Cardiac muscle cell (in vitro differentiated cells and primary cell): ENCODE measurements around the gene GPN2. TPM values are rescaled to one million over a fixed set of nuclear protein-coding genes. Genes with fewer than 3 reads are reported as not detected.
A peak's percentile ranks its signal among the peaks of the same experiment; 100 is the strongest.

ENCODE experiments used
- DNase-seq, 2 donors: peaks; one replicate each; pipeline versions ENCODE4 v3.0.0 to v3.0.0-alpha.2; 2010 to 2017; ENCODE audit warnings: low read depth in 1 of 2, low spot score in 1 of 2
- H3K27ac ChIP-seq: fragments of 200-600 bp; sonication (generic); 2 replicates; pipeline ENCODE4 v1.5.1; 2016
- H3K27me3 ChIP-seq: fragments of 200-600 bp; sonication (generic); 2 replicates; pipeline ENCODE4 v1.6.0; 2016; ENCODE audit warnings: control low read depth
- H3K36me3 ChIP-seq: fragments of 200-600 bp; sonication (generic); 2 replicates; pipeline ENCODE4 v1.5.1; 2016; ENCODE audit warnings: control low read depth
- H3K4me1 ChIP-seq: fragments of 200-600 bp; sonication (generic); 2 replicates; pipeline ENCODE4 v1.8.1; 2017; ENCODE audit warnings: low read depth, mild to moderate bottlenecking, mixed run types
- H3K4me3 ChIP-seq: fragments of 200-600 bp; sonication (generic); 2 replicates; pipeline ENCODE4 v1.5.1; 2016; ENCODE audit warnings: mild to moderate bottlenecking
- H3K9me3 ChIP-seq: fragments of 200-600 bp; sonication (generic); 2 replicates; pipeline ENCODE4 v1.5.1; 2017; ENCODE audit warnings: low read depth, mild to moderate bottlenecking, control low read depth
- polyA plus RNA-seq: library from polyadenylated mRNA; unstranded; fragments of >200 nt; fragmentation: Nextera tagmentation; extraction: Ambion mirVana; gene quantifications from 2 replicates; pipeline ENCODE4 v1.2.1, GENCODE V29; 2016
- total RNA-seq: library from RNA; depleted of rRNA; stranded (reverse); fragments of >200 nt; gene quantifications from 2 replicates; pipeline ENCODE4 v1.2.3, GENCODE V29; 2016
- TF ChIP-seq, protein P1 (sequence below): IDR thresholded peaks from 2 replicates; pipeline ENCODE4 v1.5.1; 2012; ENCODE audit warnings: low read depth, mild to moderate bottlenecking, low read length

Gene GPN2
- total and polyA plus RNA-seq, 2 experiments from 2014 or later, result 18.4 to 32.2 TPM

DNA sequence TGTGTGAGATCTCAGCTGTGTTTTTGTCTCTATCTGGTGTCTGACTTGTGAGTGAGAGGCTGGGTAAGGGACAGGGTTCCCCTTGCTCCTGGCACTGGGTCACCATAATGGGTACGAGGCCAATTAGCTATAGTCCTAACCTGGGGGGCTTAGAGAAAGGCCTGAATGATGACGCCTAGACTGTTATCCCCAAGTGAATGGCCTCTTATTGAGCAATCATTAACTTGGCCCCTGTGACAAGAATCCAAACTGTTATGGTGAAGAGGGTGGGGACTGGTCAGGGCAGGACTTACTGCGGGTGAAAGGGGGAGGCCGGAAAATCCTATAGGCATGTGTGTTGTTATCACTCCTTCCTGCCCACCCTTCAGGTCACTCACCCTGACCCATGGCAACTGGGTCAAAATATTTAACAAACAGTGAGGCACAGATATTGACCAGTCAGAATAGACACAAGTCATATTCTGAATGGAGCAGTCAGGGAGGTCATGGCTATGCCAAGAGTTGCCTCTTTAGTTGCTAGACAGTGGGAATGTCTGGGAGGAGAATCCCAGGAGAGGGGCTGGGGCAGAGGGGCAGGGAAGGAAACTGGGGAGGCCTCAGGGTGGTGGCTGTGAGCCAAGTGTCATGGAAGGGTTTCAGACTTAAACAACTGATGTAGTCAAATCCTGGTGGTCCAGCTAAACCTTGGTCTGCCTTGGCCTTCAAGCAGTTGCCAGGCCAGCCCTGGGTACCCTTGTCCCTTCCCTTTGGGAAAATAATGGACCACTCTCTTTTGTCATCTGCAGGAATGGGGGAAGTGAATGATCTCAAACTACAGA is 20.5 kb upstream of the GPN2 start:
- no peaks in the 10 kb centered on the region for H3K36me3 ChIP-seq
- TF ChIP-seq, protein P1, sequence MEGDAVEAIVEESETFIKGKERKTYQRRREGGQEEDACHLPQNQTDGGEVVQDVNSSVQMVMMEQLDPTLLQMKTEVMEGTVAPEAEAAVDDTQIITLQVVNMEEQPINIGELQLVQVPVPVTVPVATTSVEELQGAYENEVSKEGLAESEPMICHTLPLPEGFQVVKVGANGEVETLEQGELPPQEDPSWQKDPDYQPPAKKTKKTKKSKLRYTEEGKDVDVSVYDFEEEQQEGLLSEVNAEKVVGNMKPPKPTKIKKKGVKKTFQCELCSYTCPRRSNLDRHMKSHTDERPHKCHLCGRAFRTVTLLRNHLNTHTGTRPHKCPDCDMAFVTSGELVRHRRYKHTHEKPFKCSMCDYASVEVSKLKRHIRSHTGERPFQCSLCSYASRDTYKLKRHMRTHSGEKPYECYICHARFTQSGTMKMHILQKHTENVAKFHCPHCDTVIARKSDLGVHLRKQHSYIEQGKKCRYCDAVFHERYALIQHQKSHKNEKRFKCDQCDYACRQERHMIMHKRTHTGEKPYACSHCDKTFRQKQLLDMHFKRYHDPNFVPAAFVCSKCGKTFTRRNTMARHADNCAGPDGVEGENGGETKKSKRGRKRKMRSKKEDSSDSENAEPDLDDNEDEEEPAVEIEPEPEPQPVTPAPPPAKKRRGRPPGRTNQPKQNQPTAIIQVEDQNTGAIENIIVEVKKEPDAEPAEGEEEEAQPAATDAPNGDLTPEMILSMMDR, result no peak

DNA sequence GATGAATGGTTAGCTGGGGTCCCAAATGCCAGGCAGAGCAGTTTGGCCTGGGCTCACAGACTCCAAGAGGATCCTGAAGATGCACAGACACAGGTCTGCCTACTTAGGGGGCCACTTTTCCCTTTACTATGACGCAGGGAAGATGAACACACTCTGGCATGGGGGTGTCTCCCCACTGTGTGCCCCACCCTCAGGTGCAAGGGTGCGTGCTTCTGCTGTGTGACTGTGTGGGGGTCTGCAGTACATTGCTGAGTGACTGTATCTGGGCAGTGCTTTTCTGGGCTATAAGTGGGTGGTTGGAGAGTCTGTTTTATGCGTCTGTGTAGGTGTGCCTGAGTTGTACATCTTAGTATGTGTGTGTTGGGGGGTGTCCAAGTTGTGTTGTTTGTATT is 19.9 kb upstream of the GPN2 start:
- TF ChIP-seq, protein P1, result no peak

More for the DNA sequence above, 20.5 kb upstream of the GPN2 start:
- Histone ChIP-seq H3K9me3 (no peaks in the 10 kb centered on the region), H3K4me1 (peaks cover 17% of the 10 kb centered on the region), H3K27ac (no peak overlapping the region), H3K27me3 (no peaks in the 10 kb centered on the region), H3K4me3 (no peak overlapping the region)
- DNase-seq, result no peak

GRCh38 chr1:26907071-26907917 is 17.2 kb upstream of the GPN2 start:
- H3K4me1 ChIP-seq, result no peaks in the 10 kb centered on the region
- no peaks in the 10 kb centered on the region for H3K9me3 ChIP-seq
- H3K27me3 ChIP-seq, result no peaks in the 10 kb centered on the region
- peak in 1 of 2 donors; percentile 69 for DNase-seq
- TF ChIP-seq, protein P1, result no peak
- no peak overlapping the region for H3K4me3 ChIP-seq
- no peak overlapping the region for H3K27ac ChIP-seq
- no peaks in the 10 kb centered on the region for H3K36me3 ChIP-seq

More for the DNA sequence above, 19.9 kb upstream of the GPN2 start:
- Histone ChIP-seq H3K4me1 (peaks cover 17% of the 10 kb centered on the region), H3K27me3 (no peaks in the 10 kb centered on the region), H3K9me3 (no peaks in the 10 kb centered on the region), H3K27ac (no peak overlapping the region), H3K4me3 (no peak overlapping the region), H3K36me3 (no peaks in the 10 kb centered on the region)
- DNase-seq, result no peak

- Histone ChIP-seq H3K9me3 (no peaks in the 10 kb centered on the region), H3K36me3 (peaks cover 2% of the 10 kb centered on the region), H3K4me1 (peaks cover 6% of the 10 kb centered on the region), H3K4me3 (peak overlapping the region; percentile 59), H3K27ac (peak overlapping the region; percentile 98), H3K27me3 (no peaks in the 10 kb centered on the region)
- TF ChIP-seq, protein P1, result no peak
- DNase-seq, result no peak
Observed at GRCh38 chr1:26900815-26901511, 10.9 kb upstream of the GPN2 start.

DNA sequence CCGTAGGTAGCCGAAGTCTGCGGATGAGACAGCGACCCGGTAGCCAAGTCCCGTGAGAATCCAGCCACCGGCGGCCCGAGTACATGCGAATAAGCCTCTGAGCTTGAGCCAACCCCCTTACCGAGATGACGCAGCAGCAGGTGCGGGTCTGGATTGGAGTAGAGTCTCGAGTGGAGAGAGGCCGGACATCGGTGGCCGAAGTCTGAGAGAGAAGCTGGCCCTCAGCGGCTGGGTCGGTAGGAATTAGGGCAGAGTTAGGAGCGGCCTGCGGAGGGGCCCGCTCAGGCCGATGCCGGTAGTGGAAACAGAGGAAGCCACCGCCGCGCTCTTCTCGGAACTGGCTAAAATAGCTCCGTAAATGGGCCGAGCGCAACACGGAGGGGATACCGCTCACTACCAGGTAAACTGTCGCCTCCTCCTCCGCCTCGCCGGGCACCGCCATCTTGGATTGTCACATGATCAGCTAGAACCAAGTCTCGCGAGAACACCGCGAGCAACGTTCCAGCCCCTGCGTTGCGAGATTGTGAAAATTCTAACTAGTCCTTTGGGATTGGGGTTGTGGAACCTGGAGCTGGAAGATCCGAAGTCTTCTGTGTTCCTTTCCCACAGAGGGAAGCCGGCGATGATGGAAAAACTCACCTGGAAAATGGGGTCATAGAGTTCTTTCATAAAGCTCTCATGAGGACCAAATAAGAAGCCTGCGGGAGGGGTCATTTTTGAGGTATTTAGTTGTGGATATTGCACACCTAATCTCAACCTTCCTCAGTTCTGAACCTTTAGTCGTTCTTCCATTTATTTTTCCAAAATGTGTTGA is 10.1 kb upstream of the GPN2 start, which contains the start of gene GPATCH3:
GPATCH3 (minus strand) TSS at position 467 of the 814 bp plus-strand sequence; CDS start at position 442, 25 bp downstream.
- Histone ChIP-seq H3K4me1 (peaks cover 6% of the 10 kb centered on the region), H3K36me3 (peaks cover 5% of the 10 kb centered on the region), H3K4me3 (peak within 1 kb of the TSS; percentile 59), H3K27ac (peak within 1 kb of the TSS; percentile 98), H3K9me3 (no peaks in the 10 kb centered on the region), H3K27me3 (no peaks in the 10 kb centered on the region)
- peak; percentile 95 for DNase-seq
- TF ChIP-seq, protein P1, result no peak
